ENCODE data around the gene CHD6. TPM values are rescaled to one million over a fixed set of nuclear protein-coding genes. Genes with fewer than 3 reads are reported as not detected.

CHD6 gene
- total RNA-seq, 1 experiment from 2014 or later: 26.6 TPM

- no peak for TF ChIP-seq EZH2 (IDR thresholded peaks at IDR 0.05)
- TF ChIP-seq YY1 (IDR thresholded peaks at IDR 0.05; ENCODE audit: extremely low read depth, insufficient replicate concordance, low read depth, low read length): no peak
- no peak for TF ChIP-seq SRF (IDR thresholded peaks at IDR 0.05; ENCODE audit: low read depth)
These were observed 177.3 kb downstream of the CHD6 start (continued) for GRCh38 chr20:41440882-41441281.

- ChIA-PET POLR2A (no interaction called here), CTCF (no interaction called here), RAD21 (ENCODE audit: low non-redundant PET in 1 of 2, low total read pairs in 2 of 2, uncharacterized antibody in 2 of 2, unreplicated experiment in 2 of 2) (no interaction called here)
- Histone ChIP-seq H3K9me2 (ENCODE audit: insufficient read depth) (no peaks in the 10 kb centered on the region), H3K4me3 (replicated peaks in 1 of 2; ENCODE audit: low read depth in 1 of 2, low read length in 2 of 2) (no peak overlapping the region), H3K4me2 (ENCODE audit: low read length) (no peak overlapping the region), H3K27ac (ENCODE audit: low read depth, low read length) (no peak overlapping the region), H3K9me3 (ENCODE audit: control insufficient read depth in 1 of 2, insufficient read depth in 1 of 2, low read depth in 1 of 2, low read length in 2 of 2) (no peaks in the 10 kb centered on the region), H3K4me1 (ENCODE audit: control insufficient read depth in 1 of 2, insufficient read depth in 2 of 2, low read length in 2 of 2) (no peaks in the 10 kb centered on the region), H4K20me1 (ENCODE audit: insufficient read depth) (no peaks in the 10 kb centered on the region), H3K9ac (ENCODE audit: low read length) (no peak overlapping the region), H3K27me3 (ENCODE audit: insufficient read depth, low read length) (no peaks in the 10 kb centered on the region), H2AFZ (ENCODE audit: low read depth, low read length, poor library complexity, severe bottlenecking) (no peak overlapping the region), H3K36me3 (ENCODE audit: control insufficient read depth in 1 of 2, insufficient read depth in 2 of 2, low read length in 2 of 2) (peaks cover 0 to 4% of the 10 kb centered on the region in 2 experiments; a peak in 1 of 4 replicates), H3K79me2 (ENCODE audit: insufficient read depth, low read length) (no peaks in the 10 kb centered on the region)
- TF ChIP-seq SRF (IDR thresholded peaks at IDR 0.05; ENCODE audit: low read depth): no peak
- no peak for TF ChIP-seq EZH2phosphoT487 (IDR thresholded peaks at IDR 0.05; ENCODE audit: borderline replicate concordance)
- TF ChIP-seq CEBPB (IDR thresholded peaks at IDR 0.05; ENCODE audit: low read depth): no peak
- TF ChIP-seq ATF3 (IDR thresholded peaks at IDR 0.05): no peak
- no peak for TF ChIP-seq CTCF (IDR thresholded peaks at IDR 0.05 in 2 of 3, conservative IDR thresholded peaks at IDR 0.05 in 1 of 3; ENCODE audit: borderline replicate concordance in 1 of 3, insufficient read depth in 1 of 3, low read depth in 2 of 3, low read length in 2 of 3)
- TF ChIP-seq ZFX (IDR thresholded peaks at IDR 0.05): no peak
- TF ChIP-seq EGR1 (IDR thresholded peaks at IDR 0.05; ENCODE audit: low read depth): no peak
- no peak for TF ChIP-seq RAD21 (IDR thresholded peaks at IDR 0.05; ENCODE audit: low read depth)
- TF ChIP-seq REST (IDR thresholded peaks at IDR 0.05; ENCODE audit: low read depth): no peak
- no peak for TF ChIP-seq FOSL1 (IDR thresholded peaks at IDR 0.05; ENCODE audit: low read depth)
- no peak for TF ChIP-seq EZH2 (IDR thresholded peaks at IDR 0.05)
- TF ChIP-seq ZBTB33 (IDR thresholded peaks at IDR 0.05; ENCODE audit: extremely low read depth, insufficient replicate concordance, low read length): no peak
- no peak for TF ChIP-seq POLR2AphosphoS5 (IDR thresholded peaks at IDR 0.05; ENCODE audit: low read depth, low read length)
- no peak for TF ChIP-seq SIN3A (IDR thresholded peaks at IDR 0.05; ENCODE audit: low read depth)
- TF ChIP-seq CBX3 (IDR thresholded peaks at IDR 0.05; ENCODE audit: low read depth): no peak
- no peak for DNase-seq (ENCODE audit: low read depth, low spot score)
- intact Hi-C loops (cut with micrococcal nuclease): no loop called here
- BruUV-seq (replicated peaks): no TSS peak
- no peak for ATAC-seq
These were observed 180.3 kb downstream of the CHD6 start for GRCh38 chr20:41437836-41438235.

Measured in HCT116 (cell line).